IPS-18c (cell line): ENCODE data around the gene CTBP1.

Experiments used
- H3K4me3 ChIP-seq: 2 replicates; pipeline ENCODE4 v1.7.0; 2013; ENCODE audit warnings: low read depth, mild to moderate bottlenecking, low read length, moderate library complexity; ENCODE audit not compliant: insufficient read depth
- H3K9me3 ChIP-seq: one replicate; pipeline ENCODE4 v1.6.1; 2013; ENCODE audit warnings: mild to moderate bottlenecking, low read length, moderate library complexity; ENCODE audit not compliant: control insufficient read depth, insufficient read depth

CTBP1 gene

DNA sequence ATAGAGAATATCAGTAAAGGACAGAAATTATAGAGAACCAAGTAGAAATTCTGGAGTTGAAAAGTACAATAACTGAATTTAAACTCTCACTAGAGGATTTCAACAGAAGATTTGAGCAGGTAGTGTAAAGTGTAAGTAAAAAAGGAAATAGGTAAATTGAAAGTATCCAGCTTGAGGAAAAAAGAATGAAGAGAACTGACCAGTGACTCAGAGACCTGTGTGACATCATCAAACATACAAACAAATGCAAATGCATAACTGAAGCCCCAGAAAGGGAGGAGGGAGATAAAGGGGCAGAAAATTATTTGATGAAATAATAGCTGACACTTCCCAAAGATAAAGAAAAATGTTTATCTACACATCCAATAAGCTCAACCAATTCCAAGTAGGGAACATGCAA is 68.3 kb downstream of the CTBP1 start:
- peaks cover 4% of the 10 kb centered on the region for H3K9me3 ChIP-seq
- no peak overlapping the region for H3K4me3 ChIP-seq

DNA sequence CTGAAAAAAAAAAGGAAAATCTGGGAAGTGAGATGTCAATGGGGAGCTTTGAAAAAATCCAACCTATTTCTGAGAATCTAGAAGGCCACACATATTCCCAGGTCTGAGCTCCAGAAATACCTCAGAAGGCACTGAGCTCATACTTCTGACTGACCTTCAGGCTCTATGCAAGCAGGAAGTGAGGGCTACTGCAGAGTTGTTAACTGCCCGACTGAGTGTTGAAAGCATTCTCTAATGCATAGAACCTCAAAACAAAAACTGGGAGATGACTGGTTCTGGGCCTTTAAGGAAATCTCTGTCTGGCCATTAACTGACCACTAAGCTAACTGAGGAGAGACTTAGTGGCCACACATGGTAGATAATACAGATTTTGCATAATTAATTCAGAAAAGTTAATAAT is 69.0 kb downstream of the CTBP1 start:
- Histone ChIP-seq H3K4me3 (no peak overlapping the region), H3K9me3 (peaks cover 4% of the 10 kb centered on the region)

GRCh38 chr4:1179089-1179441 is 69.9 kb downstream of the CTBP1 start:
- Histone ChIP-seq H3K4me3 (no peak overlapping the region), H3K9me3 (peaks cover 4% of the 10 kb centered on the region)

- H3K9me3 ChIP-seq, result peaks cover 4% of the 10 kb centered on the region
- no peak overlapping the region for H3K4me3 ChIP-seq
Measured at GRCh38 chr4:1178300-1179088, 70.4 kb downstream of the CTBP1 start.

GRCh38 chr4:1177274-1178141 is 71.4 kb downstream of the CTBP1 start:
- H3K9me3 ChIP-seq, result peaks cover 2% of the 10 kb centered on the region
- no peak overlapping the region for H3K4me3 ChIP-seq

- peaks cover 2% of the 10 kb centered on the region for H3K9me3 ChIP-seq
- no peak overlapping the region for H3K4me3 ChIP-seq
Measured at GRCh38 chr4:1176398-1177273, 72.3 kb downstream of the CTBP1 start.

DNA sequence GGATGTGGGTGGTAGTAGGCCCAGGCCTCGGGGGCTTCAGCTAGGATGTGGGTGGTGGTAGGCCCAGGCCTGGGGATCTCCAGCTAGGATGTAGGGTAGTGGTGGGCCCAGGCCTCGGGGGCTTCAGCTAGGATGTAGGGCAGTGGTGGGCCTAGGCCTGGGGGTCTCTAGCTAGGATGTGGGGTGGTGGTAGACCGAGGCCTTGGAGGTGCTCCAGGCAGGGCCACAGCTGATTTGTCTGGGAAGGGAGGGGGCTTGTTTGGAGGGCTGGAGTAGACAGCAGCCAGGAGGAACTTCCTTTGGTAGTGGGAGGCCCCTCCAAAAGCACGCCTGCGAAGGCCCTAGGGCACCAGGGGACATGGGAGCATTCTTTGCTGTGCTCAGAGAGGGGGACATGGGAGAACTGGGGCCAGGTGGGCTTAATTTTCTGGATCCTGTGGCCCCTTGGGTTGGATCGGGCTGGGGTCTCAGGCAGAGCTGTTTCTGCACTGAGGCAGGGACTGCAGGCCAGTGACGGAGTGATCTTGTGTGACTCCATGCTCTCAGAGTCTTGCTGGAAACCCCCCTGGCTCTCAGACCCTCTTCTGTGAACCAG is 73.2 kb downstream of the CTBP1 start:
- H3K4me3 ChIP-seq, result no peak overlapping the region
- peaks cover 2% of the 10 kb centered on the region for H3K9me3 ChIP-seq

GRCh38 chr4:1174941-1175634 is 73.8 kb downstream of the CTBP1 start:
- H3K4me3 ChIP-seq, result no peak overlapping the region
- H3K9me3 ChIP-seq, result peaks cover 2% of the 10 kb centered on the region

- peaks cover 2% of the 10 kb centered on the region for H3K9me3 ChIP-seq
- H3K4me3 ChIP-seq, result no peak overlapping the region
Measured at GRCh38 chr4:1172971-1173757, 75.8 kb downstream of the CTBP1 start.

- Histone ChIP-seq H3K4me3 (peak within 1 kb of the TSS; percentile 44; the same call in 1 of the 2 replicates), H3K9me3 (peaks cover 2% of the 10 kb centered on the region)
Measured at GRCh38 chr4:1172228-1172851, 76.6 kb downstream of the CTBP1 start, which contains the start of gene SPON2. Gene SPON2, minus strand, starts transcription at chr4:1172583.

GRCh38 chr4:1171311-1172227 is 77.4 kb downstream of the CTBP1 start:
- Histone ChIP-seq H3K4me3 (peak overlapping the region; percentile 44), H3K9me3 (peaks cover 2% of the 10 kb centered on the region)

DNA sequence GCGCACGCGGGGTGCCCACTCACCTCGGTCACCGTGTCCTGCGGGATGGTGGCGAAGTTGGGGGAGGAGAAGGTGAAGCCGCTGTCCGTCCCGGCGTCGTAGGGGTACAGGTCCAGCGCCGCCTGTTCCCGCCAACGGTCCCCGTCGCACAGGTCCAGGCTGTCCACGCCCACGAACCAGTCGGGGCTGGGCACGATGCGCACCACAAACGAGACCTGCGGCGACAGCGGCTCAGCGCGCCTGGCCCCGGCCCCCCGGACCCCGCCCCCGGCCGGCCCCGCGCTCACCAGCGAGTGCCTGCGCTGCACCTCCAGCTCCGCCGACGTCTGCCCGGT is 78.0 kb downstream of the CTBP1 start:
- H3K9me3 ChIP-seq, result no peaks in the 10 kb centered on the region
- peak overlapping the region; percentile 44; the same call in 1 of the 2 replicates for H3K4me3 ChIP-seq

GRCh38 chr4:1170156-1170975 is 78.6 kb downstream of the CTBP1 start:
- no peak overlapping the region for H3K4me3 ChIP-seq
- H3K9me3 ChIP-seq, result no peaks in the 10 kb centered on the region

DNA sequence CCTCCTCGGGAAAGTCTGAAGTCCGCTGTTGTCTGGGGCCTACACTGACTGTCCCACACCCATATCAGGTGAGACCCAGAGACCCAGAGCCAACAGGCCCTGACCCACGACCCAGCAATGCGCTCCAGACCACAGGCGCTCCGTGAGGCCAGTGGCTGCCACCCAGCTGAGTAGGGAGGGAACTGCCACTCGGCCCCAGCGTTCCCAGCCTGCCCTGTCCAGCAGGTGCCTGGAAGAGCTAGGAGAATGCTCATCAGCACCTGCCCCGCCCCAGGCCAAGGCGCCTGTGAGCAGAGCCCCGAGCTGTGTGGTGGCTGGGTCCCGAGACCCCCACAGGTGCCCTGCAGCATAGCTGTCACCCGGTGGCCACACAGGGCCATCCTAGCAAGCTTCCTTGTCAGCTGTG is 79.2 kb downstream of the CTBP1 start:
- H3K9me3 ChIP-seq, result no peaks in the 10 kb centered on the region
- no peak overlapping the region for H3K4me3 ChIP-seq
